Aorta (tissue), 5 donors: Measurements from ENCODE around the gene RCC2. TPM values are rescaled to one million over a fixed set of nuclear protein-coding genes. Genes with fewer than 3 reads are reported as not detected.

Experiments
- ATAC-seq: fragments of 200-7000 bp; cut with Tn5 transposase; one replicate; pipeline ENCODE4 v1.9.1; 2022; ENCODE audit warnings: moderate library complexity; ENCODE audit not compliant: low FRiP score
- DNase-seq, 2 donors: peaks; one replicate each; pipeline ENCODE4 v3.0.0-alpha.2; 2020
- H3K27ac ChIP-seq, 2 donors: one replicate each; pipeline ENCODE4 v1.5.1; 2013; ENCODE audit warnings: low read length in 2 of 2, mild to moderate bottlenecking in 2 of 2, moderate library complexity in 2 of 2, control low read depth in 1 of 2, inconsistent platforms in 1 of 2, low read depth in 1 of 2
- H3K27me3 ChIP-seq, 2 donors: one replicate each; pipeline ENCODE4 v1.6.1; 2013; ENCODE audit warnings: control low read depth in 1 of 2, low read length in 1 of 2, mild to moderate bottlenecking in 1 of 2, moderate library complexity in 1 of 2; ENCODE audit not compliant: insufficient read depth in 2 of 2, control insufficient read depth in 1 of 2
- H3K36me3 ChIP-seq, 2 donors: one replicate each; pipeline ENCODE4 v1.6.1; 2013; ENCODE audit warnings: control low read depth in 1 of 2, low read length in 1 of 2, mild to moderate bottlenecking in 1 of 2; ENCODE audit not compliant: insufficient read depth in 2 of 2, control insufficient read depth in 1 of 2
- H3K4me1 ChIP-seq, 2 donors: one replicate each; pipeline ENCODE4 v1.6.1; 2013; ENCODE audit warnings: low read length in 2 of 2, control low read depth in 1 of 2, mild to moderate bottlenecking in 1 of 2, moderate library complexity in 1 of 2; ENCODE audit not compliant: insufficient read depth in 2 of 2, control insufficient read depth in 1 of 2
- H3K4me3 ChIP-seq, 2 donors: one replicate each; pipeline ENCODE4 v1.5.1; 2013; ENCODE audit warnings: low read length in 2 of 2, control low read depth in 1 of 2, mild to moderate bottlenecking in 1 of 2
- H3K9me3 ChIP-seq: one replicate; pipeline ENCODE4 v1.6.1; 2013; ENCODE audit warnings: mild to moderate bottlenecking, low read length; ENCODE audit not compliant: control insufficient read depth
- WGBS, 2 donors: extraction: QIAGEN DNeasy Blood & Tissue Kit; methylation state at CpG; one replicate each; pipeline ENCODE4 v1.1.7; 2013; 5-methylcytosine and 5-hydroxymethylcytosine counted together
- intact Hi-C, 2 donors: fragments of 100-400 bp; cut with DNase I; formaldehyde crosslinking; loops; one replicate each; pipeline versions ENCODE4 v1.14.2 to v1.15.0; 2022
- polyA plus RNA-seq, 2 donors: library from polyadenylated mRNA; stranded (reverse); fragments of 200-250 nt; gene quantifications; one replicate each; pipeline ENCODE4 v1.2.3, GENCODE V29; 2013
- total RNA-seq, 2 donors: library from RNA; stranded (reverse); fragmentation: NEBNext Ultra II Directional; extraction: Animal tissue kit (Norgen Biotek cat#: 25700); gene quantifications; one replicate each; pipeline ENCODE4 v1.2.1, GENCODE V29; 2021
- donor health status: healthy with polysubstance abuse.
- donor health status: Bipolar disorder and iron deficiency.
- donor health status: DM: no; HTN: no; CAD: no.
- donor health status: DM: no; HTN: no; CAD: no.
- donor health status: DM: yes; HTN: yes; CAD: no.

RCC2 gene
- total and polyA plus RNA-seq, 4 donors: 7.5 to 34.2 (median 17.1) TPM

GRCh38 chr1:17392199-17392740 is 47.2 kb downstream of the RCC2 start:
- H3K9me3 ChIP-seq: no peaks in the 10 kb centered on the region
- H3K27me3 ChIP-seq: no peaks in the 10 kb centered on the region
- no peaks in the 10 kb centered on the region for H3K36me3 ChIP-seq
- intact Hi-C loops: no loop called here
- no peak for DNase-seq
- no peak for ATAC-seq
- H3K4me1 ChIP-seq: no peaks in the 10 kb centered on the region
- 65 to 71% methylated on average over 10 of the region's 10 CpGs for WGBS, 2 donors
- H3K4me3 ChIP-seq: no peak overlapping the region
- H3K27ac ChIP-seq: no peak overlapping the region

GRCh38 chr1:17381161-17381560 is 58.3 kb downstream of the RCC2 start:
- H3K36me3 ChIP-seq: no peaks in the 10 kb centered on the region
- no peak overlapping the region for H3K27ac ChIP-seq
- intact Hi-C loops: no loop called here
- DNase-seq (no peak), ATAC-seq (no peak)
- no peaks in the 10 kb centered on the region for H3K9me3 ChIP-seq
- no peak overlapping the region for H3K4me3 ChIP-seq
- H3K4me1 ChIP-seq: no peaks in the 10 kb centered on the region
- WGBS, 2 donors: 83 to 86% methylated on average over 2 of the region's 2 CpGs
- H3K27me3 ChIP-seq: no peaks in the 10 kb centered on the region

GRCh38 chr1:17377325-17377953 is 62.0 kb downstream of the RCC2 start:
- DNase-seq: no peak

GRCh38 chr1:17375651-17376050 is 63.8 kb downstream of the RCC2 start:
- 91 to 95% methylated on average over 10 of the region's 10 CpGs for WGBS, 2 donors
- Histone ChIP-seq H3K9me3 (no peaks in the 10 kb centered on the region), H3K27me3 (no peaks in the 10 kb centered on the region), H3K27ac (no peak overlapping the region), H3K4me1 (no peaks in the 10 kb centered on the region), H3K36me3 (no peaks in the 10 kb centered on the region), H3K4me3 (no peak overlapping the region)
- no peak for ATAC-seq
- DNase-seq: no peak
- intact Hi-C loops: no loop called here

More at GRCh38 chr1:17377325-17377953, 62.0 kb downstream of the RCC2 start:
- H3K9me3 ChIP-seq: no peaks in the 10 kb centered on the region
- H3K4me1 ChIP-seq: no peaks in the 10 kb centered on the region
- no peaks in the 10 kb centered on the region for H3K27me3 ChIP-seq
- H3K27ac ChIP-seq: no peak overlapping the region
- ATAC-seq: no peak
- H3K36me3 ChIP-seq: no peaks in the 10 kb centered on the region
- intact Hi-C loops: no loop called here
- WGBS, 2 donors: 17 to 21% methylated on average over 16 of the region's 16 CpGs
- no peak overlapping the region for H3K4me3 ChIP-seq

- Histone ChIP-seq H3K9me3 (no peaks in the 10 kb centered on the region), H3K27ac (no peak overlapping the region), H3K36me3 (no peaks in the 10 kb centered on the region), H3K4me3 (no peak overlapping the region), H3K4me1 (no peaks in the 10 kb centered on the region), H3K27me3 (no peaks in the 10 kb centered on the region)
- no peak for ATAC-seq
- DNase-seq: no peak
- intact Hi-C loops: no loop called here
- WGBS, 2 donors: 72 to 73% methylated on average over 18 of the region's 18 CpGs
Observed at GRCh38 chr1:17372955-17373354, 66.5 kb downstream of the RCC2 start.

- DNase-seq (no peak), ATAC-seq (no peak)
- 61 to 64% methylated on average over 7 of the region's 7 CpGs for WGBS, 2 donors
- H3K9me3 ChIP-seq: no peaks in the 10 kb centered on the region
- H3K4me1 ChIP-seq: no peaks in the 10 kb centered on the region
- no peaks in the 10 kb centered on the region for H3K36me3 ChIP-seq
- intact Hi-C loops: no loop called here
- H3K27me3 ChIP-seq: no peaks in the 10 kb centered on the region
- no peak within 1 kb of the TSS for H3K27ac ChIP-seq
- no peak within 1 kb of the TSS for H3K4me3 ChIP-seq
Observed at GRCh38 chr1:17371896-17372295, 67.6 kb downstream of the RCC2 start, which contains the start of gene PADI6. Gene PADI6, plus strand, starts transcription at chr1:17372196. Its CDS starts 50 bp downstream, at chr1:17372246.

GRCh38 chr1:17370618-17371017 is 68.9 kb downstream of the RCC2 start:
- intact Hi-C loops: no loop called here
- H3K4me3 ChIP-seq: no peak overlapping the region
- no peaks in the 10 kb centered on the region for H3K27me3 ChIP-seq
- DNase-seq: no peak
- no peak for ATAC-seq
- no peaks in the 10 kb centered on the region for H3K4me1 ChIP-seq
- 53 to 56% methylated on average over 2 of the region's 2 CpGs for WGBS, 2 donors
- H3K9me3 ChIP-seq: no peaks in the 10 kb centered on the region
- H3K36me3 ChIP-seq: no peaks in the 10 kb centered on the region
- H3K27ac ChIP-seq: no peak overlapping the region

GRCh38 chr1:17369466-17369865 is 70.0 kb downstream of the RCC2 start:
- WGBS, 2 donors: 57 to 69% methylated on average over 9 of the region's 9 CpGs
- H3K9me3 ChIP-seq: no peaks in the 10 kb centered on the region
- intact Hi-C loops: no loop called here
- no peaks in the 10 kb centered on the region for H3K4me1 ChIP-seq
- no peaks in the 10 kb centered on the region for H3K36me3 ChIP-seq
- H3K27ac ChIP-seq: no peak overlapping the region
- DNase-seq (no peak), ATAC-seq (no peak)
- H3K4me3 ChIP-seq: no peak overlapping the region
- no peaks in the 10 kb centered on the region for H3K27me3 ChIP-seq

- Histone ChIP-seq H3K27ac (no peak overlapping the region), H3K4me1 (no peaks in the 10 kb centered on the region), H3K36me3 (no peaks in the 10 kb centered on the region), H3K9me3 (no peaks in the 10 kb centered on the region), H3K4me3 (no peak overlapping the region), H3K27me3 (no peaks in the 10 kb centered on the region)
- intact Hi-C loops: no loop called here
- DNase-seq (no peak), ATAC-seq (no peak)
- 74 to 75% methylated on average over 3 of the region's 3 CpGs for WGBS, 2 donors
Observed at GRCh38 chr1:17365293-17365692, 74.2 kb downstream of the RCC2 start.
